ENCODE results near the gene MRTFB. TPM values are rescaled to one million over a fixed set of nuclear protein-coding genes. Genes with fewer than 3 reads are reported as not detected.
A peak's percentile ranks its signal among the peaks of the same experiment; 100 is the strongest.

MRTFB gene
- total and polyA plus RNA-seq, 12 donors: 4.1 to 41.8 (median 32.5) TPM

- Histone ChIP-seq H3K4me3 (no peak overlapping the region), H3K36me3 (no peaks in the 10 kb centered on the region), H3K9me3 (peaks cover 0 to 11% (median 0%) of the 10 kb centered on the region in 11 donors), H3K27me3 (no peaks in the 10 kb centered on the region), H3K27ac (peak overlapping the region in 8 of 10 donors; percentile 13 to 86 (median 67)), H3K4me1 (peaks cover 0 to 13% (median 5%) of the 10 kb centered on the region in 9 donors)
- no peak for TF ChIP-seq CTCF (IDR thresholded peaks at IDR 0.05)
- WGBS, 2 donors: 53 to 66% methylated on average over 5 of the region's 5 CpGs
- no peak for DNase-seq
- ATAC-seq: peak in 3 of 8 donors; percentile 19 to 49 (median 34)
- intact Hi-C loops (cut with DNase I): no loop called here
Measured at GRCh38 chr16:14056970-14057369, 14.1 kb upstream of the MRTFB start.

DNA sequence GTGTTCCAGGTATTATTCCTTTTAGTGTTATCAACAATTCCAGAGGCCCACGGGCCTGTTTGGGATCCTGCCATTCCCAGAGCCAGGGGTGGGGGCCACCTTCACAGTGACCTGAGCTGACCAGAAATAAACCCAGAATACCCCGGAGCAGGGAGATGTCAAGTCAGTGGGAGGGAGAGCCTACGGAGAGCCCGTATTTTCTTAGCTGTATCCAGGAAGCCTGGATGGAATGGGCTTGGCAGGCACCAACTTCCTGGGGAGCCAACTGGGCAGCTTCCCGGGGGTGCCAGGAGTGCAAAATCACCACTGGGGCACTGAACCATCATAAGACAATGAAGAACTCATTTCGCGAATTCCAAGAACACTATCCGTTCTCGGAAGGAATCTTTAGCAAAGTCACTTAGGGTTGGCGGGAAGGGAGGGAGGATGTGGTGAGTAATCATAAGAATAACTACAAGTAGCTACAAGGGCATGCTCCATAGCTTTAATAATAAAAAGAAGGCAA, 13.2 kb upstream of the MRTFB start:
- TF ChIP-seq CTCF (IDR thresholded peaks at IDR 0.05): no peak
- peak overlapping the region in 2 of 10 donors; percentile 12 to 21 for H3K4me3 ChIP-seq
- 54 to 74% methylated on average over 10 of the region's 10 CpGs for WGBS, 2 donors

GRCh38 chr16:14061732-14062259, 9.3 kb upstream of the MRTFB start:
- 92% methylated on average over 1 of the region's 1 CpG for WGBS, 2 donors
- no peak overlapping the region for H3K4me3 ChIP-seq

More for the DNA sequence above, 13.2 kb upstream of the MRTFB start:
- peaks cover 0 to 11% (median 0%) of the 10 kb centered on the region in 11 donors for H3K9me3 ChIP-seq
- peak overlapping the region in 9 of 10 donors; percentile 13 to 86 (median 62) for H3K27ac ChIP-seq
- DNase-seq (peak in 1 of 2 donors; percentile 52), ATAC-seq (peak; percentile 58 to 90 (median 84))
- H3K36me3 ChIP-seq: no peaks in the 10 kb centered on the region
- intact Hi-C loops (cut with DNase I): no loop called here
- no peaks in the 10 kb centered on the region for H3K27me3 ChIP-seq
- peaks cover 0 to 13% (median 5%) of the 10 kb centered on the region in 9 donors for H3K4me1 ChIP-seq

GRCh38 chr16:14062261-14062660, 8.9 kb upstream of the MRTFB start:
- ATAC-seq: no peak
- 90 to 94% methylated on average over 7 of the region's 7 CpGs for WGBS, 2 donors
- no peak for DNase-seq
- intact Hi-C loops (cut with DNase I): loop anchor here in 2 of 10 donors (10.0 kb wide), 2 partner anchors 127 to 137 kb away; partner anchors contain the start of gene ERCC4 (in 1 of the 2)
- TF ChIP-seq CTCF (IDR thresholded peaks at IDR 0.05): no peak
- H3K4me1 ChIP-seq: peaks cover 0 to 13% (median 0%) of the 10 kb centered on the region in 9 donors
- no peaks in the 10 kb centered on the region for H3K36me3 ChIP-seq
- H3K27me3 ChIP-seq: no peaks in the 10 kb centered on the region
- no peak overlapping the region for H3K27ac ChIP-seq
- H3K4me3 ChIP-seq: no peak overlapping the region
- peaks cover 0 to 8% (median 0%) of the 10 kb centered on the region in 11 donors for H3K9me3 ChIP-seq

More at GRCh38 chr16:14061732-14062259, 9.3 kb upstream of the MRTFB start:
- Histone ChIP-seq H3K4me1 (peaks cover 0 to 13% (median 4%) of the 10 kb centered on the region in 9 donors), H3K27me3 (no peaks in the 10 kb centered on the region), H3K36me3 (no peaks in the 10 kb centered on the region), H3K9me3 (peaks cover 0 to 10% (median 0%) of the 10 kb centered on the region in 11 donors), H3K27ac (no peak overlapping the region)
- ATAC-seq: no peak
- intact Hi-C loops (cut with DNase I): loop anchor here in 2 of 10 donors (10.0 kb wide), 2 partner anchors 127 to 137 kb away; partner anchors contain the start of gene ERCC4 (in 1 of the 2)
- no peak for TF ChIP-seq CTCF (IDR thresholded peaks at IDR 0.05)
- no peak for DNase-seq
